Measurements from ENCODE around the gene CAMTA1. TPM values are rescaled to one million over a fixed set of nuclear protein-coding genes. Genes with fewer than 3 reads are reported as not detected.

Gene CAMTA1
- total and polyA plus RNA-seq, 4 donors, result 18.0 to 93.5 (median 35.8) TPM

GRCh38 chr1:7608628-7609305 is 823.5 kb downstream of the CAMTA1 start:
- Histone ChIP-seq H3K36me3 (ENCODE audit: control insufficient read depth in 4 of 4, insufficient read depth in 3 of 4, low read depth in 1 of 4, low read length in 3 of 4) (no peaks in the 10 kb centered on the region), H3K27me3 (ENCODE audit: control insufficient read depth in 4 of 4, insufficient read depth in 4 of 4, low read length in 3 of 4) (no peaks in the 10 kb centered on the region), H3K9ac (ENCODE audit: low read depth in 1 of 2, low read length in 2 of 2) (no peak overlapping the region), H3K4me1 (ENCODE audit: control insufficient read depth in 4 of 4, insufficient read depth in 4 of 4, low read length in 3 of 4) (no peaks in the 10 kb centered on the region), H3K27ac (ENCODE audit: low read depth in 1 of 2, low read length in 2 of 2) (no peak overlapping the region), H3K9me3 (ENCODE audit: control insufficient read depth in 4 of 4, low read length in 3 of 4) (no peaks in the 10 kb centered on the region), H3K4me3 (ENCODE audit: low read depth in 1 of 3, low read length in 3 of 3) (no peak overlapping the region)
- TF ChIP-seq EGR1 (IDR thresholded peaks at IDR 0.05; ENCODE audit: low read depth in 2 of 2), result no peak
- no peak for TF ChIP-seq RAD21 (IDR thresholded peaks at IDR 0.05)
- TF ChIP-seq FOXA1 (IDR thresholded peaks at IDR 0.05), result no peak
- TF ChIP-seq, protein P1, sequence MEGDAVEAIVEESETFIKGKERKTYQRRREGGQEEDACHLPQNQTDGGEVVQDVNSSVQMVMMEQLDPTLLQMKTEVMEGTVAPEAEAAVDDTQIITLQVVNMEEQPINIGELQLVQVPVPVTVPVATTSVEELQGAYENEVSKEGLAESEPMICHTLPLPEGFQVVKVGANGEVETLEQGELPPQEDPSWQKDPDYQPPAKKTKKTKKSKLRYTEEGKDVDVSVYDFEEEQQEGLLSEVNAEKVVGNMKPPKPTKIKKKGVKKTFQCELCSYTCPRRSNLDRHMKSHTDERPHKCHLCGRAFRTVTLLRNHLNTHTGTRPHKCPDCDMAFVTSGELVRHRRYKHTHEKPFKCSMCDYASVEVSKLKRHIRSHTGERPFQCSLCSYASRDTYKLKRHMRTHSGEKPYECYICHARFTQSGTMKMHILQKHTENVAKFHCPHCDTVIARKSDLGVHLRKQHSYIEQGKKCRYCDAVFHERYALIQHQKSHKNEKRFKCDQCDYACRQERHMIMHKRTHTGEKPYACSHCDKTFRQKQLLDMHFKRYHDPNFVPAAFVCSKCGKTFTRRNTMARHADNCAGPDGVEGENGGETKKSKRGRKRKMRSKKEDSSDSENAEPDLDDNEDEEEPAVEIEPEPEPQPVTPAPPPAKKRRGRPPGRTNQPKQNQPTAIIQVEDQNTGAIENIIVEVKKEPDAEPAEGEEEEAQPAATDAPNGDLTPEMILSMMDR (IDR thresholded peaks at IDR 0.05; ENCODE audit: low read depth, low read length, missing input control), result no peak
- TF ChIP-seq ATF3 (IDR thresholded peaks at IDR 0.05), result no peak
- no peak for TF ChIP-seq TAF1 (conservative IDR thresholded peaks at IDR 0.05)
- TF ChIP-seq NR2F2 (IDR thresholded peaks at IDR 0.05), result no peak
- no peak for TF ChIP-seq MAX (IDR thresholded peaks at IDR 0.05)
- no peak for TF ChIP-seq ZBTB33 (IDR thresholded peaks at IDR 0.05)
- no peak for TF ChIP-seq YY1 (IDR thresholded peaks at IDR 0.05)
- TF ChIP-seq HNF4A (conservative IDR thresholded peaks at IDR 0.05), result no peak
- no peak for TF ChIP-seq SP1 (IDR thresholded peaks at IDR 0.05)
- no peak for TF ChIP-seq HNF4G (IDR thresholded peaks at IDR 0.05)
- TF ChIP-seq, protein P2, sequence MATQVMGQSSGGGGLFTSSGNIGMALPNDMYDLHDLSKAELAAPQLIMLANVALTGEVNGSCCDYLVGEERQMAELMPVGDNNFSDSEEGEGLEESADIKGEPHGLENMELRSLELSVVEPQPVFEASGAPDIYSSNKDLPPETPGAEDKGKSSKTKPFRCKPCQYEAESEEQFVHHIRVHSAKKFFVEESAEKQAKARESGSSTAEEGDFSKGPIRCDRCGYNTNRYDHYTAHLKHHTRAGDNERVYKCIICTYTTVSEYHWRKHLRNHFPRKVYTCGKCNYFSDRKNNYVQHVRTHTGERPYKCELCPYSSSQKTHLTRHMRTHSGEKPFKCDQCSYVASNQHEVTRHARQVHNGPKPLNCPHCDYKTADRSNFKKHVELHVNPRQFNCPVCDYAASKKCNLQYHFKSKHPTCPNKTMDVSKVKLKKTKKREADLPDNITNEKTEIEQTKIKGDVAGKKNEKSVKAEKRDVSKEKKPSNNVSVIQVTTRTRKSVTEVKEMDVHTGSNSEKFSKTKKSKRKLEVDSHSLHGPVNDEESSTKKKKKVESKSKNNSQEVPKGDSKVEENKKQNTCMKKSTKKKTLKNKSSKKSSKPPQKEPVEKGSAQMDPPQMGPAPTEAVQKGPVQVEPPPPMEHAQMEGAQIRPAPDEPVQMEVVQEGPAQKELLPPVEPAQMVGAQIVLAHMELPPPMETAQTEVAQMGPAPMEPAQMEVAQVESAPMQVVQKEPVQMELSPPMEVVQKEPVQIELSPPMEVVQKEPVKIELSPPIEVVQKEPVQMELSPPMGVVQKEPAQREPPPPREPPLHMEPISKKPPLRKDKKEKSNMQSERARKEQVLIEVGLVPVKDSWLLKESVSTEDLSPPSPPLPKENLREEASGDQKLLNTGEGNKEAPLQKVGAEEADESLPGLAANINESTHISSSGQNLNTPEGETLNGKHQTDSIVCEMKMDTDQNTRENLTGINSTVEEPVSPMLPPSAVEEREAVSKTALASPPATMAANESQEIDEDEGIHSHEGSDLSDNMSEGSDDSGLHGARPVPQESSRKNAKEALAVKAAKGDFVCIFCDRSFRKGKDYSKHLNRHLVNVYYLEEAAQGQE (IDR thresholded peaks at IDR 0.05), result no peak
- TF ChIP-seq JUND (IDR thresholded peaks at IDR 0.05), result no peak
- TF ChIP-seq FOXA2 (IDR thresholded peaks at IDR 0.05), result no peak
- no peak for TF ChIP-seq GABPA (IDR thresholded peaks at IDR 0.05 in 1 of 2, conservative IDR thresholded peaks at IDR 0.05 in 1 of 2)
- TF ChIP-seq RXRA (IDR thresholded peaks at IDR 0.05), result no peak
- WGBS, result 65% methylated on average over 10 of the region's 10 CpGs
- DNase-seq (ENCODE audit: low spot score), result no peak

Measured in liver (tissue), 9 donors.